Midbrain (tissue), 1 donor: ENCODE results near the gene RNF208.

Experiments
- DNase-seq: peaks from one replicate; lab custom pipeline; 2025; lab: John Stamatoyannopoulos, UW

The RNF208 gene

DNA sequence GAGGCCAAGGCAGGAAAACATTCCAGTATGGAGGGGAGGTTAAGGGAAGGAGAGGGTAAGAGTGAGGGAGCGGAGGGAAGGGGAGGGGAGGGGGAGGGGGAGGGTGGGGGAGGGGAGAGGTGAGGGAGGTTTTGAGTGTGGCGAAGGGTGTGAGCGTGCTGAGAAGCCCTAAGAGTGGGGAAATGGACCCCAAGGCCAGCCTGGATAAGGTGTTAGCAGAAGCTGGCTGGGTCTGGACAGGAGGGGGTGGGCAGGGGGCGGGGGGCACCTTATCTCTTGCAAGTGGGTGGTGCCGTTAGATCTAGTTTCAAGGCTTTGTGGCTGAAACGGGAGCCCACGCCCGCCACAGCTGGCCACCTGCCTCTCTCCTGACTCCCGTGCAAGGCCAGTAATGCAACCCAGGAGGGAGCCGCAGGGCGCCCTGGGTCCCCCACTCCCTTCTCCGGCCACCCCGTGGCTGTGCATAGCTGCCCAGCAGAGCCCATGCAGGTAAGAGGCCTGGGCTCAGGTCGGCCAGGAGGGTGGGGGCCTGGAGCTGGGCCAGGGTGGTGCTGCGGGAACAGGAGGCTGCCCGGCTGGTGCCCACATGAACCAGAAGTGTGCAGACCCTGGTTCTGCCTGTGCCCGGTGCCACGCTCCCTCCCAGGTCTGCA is 5.9 kb upstream of the RNF208 start:
- no peak for DNase-seq

DNA sequence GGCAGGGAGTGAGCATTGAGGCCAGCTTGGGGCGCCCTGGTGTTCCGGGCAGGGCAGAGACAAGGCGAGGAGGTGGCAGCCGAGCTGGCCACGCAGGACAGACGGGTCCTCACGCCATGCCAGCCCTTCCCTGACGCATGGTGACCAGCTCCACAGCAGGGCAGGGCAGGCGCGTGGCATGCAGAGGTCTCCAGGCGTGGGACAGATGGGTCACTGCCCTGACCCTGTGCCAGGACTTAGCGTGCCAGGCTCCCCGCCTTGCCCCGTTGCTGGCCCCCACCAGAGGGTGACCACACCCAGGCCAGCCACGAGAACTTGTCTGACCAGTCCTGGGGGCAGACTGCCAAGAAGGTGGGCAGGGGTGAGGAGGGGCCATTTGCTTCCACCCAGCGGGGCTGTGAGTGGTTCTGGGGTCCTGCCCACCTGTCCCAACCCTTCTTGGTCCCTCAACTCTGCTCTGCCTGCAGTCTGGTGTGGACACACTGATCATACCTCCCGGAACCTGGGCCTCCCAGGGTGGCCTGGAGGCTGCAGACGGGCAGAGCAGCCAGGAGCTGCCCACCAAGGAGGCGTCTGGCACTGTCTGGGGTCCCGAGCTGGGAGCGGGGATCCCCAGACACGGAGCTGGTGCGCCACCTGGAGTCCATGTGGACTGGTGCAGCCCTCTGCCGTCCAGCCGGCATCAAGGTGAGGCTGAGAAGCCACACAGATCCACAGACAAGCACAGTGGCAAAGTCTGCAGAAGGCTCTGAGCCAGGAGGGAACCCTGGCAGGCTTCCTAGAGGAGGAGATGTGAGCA is 5.2 kb upstream of the RNF208 start, which contains the start of gene RNF224:
RNF224 (plus strand) TSS at position 449 of the 799 bp plus-strand sequence. CDS start 834 bp downstream, outside the sequence.
- DNase-seq, result peak; percentile 62

DNA sequence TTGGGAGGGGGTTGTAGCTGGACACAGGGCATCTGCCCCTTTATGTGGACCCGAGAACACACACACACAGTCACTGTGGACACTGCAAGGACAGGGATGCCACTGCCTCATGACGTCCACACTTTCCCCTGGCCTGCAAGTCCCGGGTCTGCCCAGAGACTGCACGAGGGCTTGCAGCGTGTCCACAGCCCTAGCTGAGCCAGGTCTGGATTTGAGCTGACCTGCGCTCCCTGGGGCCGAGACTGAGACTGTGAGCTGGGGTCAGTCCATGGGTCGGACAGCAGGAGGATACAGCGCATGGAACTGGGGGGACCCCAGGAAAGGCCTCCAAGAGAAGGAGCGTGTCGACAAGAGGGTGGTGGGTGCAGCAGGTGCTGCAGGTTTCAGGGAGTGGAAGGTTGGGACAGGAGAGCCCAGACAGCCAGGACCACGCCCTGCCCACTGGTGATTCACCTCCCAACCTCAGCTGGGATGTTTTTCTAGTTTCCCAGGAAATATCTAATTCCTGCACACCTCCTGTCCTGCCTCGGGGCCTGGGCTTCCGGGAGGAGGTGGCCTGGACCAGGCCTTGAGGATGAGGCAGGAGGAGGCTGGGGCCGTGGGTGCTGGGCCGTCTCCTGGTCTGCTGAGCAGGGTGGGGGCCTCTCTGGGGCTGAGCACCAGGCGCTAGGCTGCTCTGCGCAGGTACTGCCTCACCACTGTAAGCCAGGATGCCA is 4.5 kb upstream of the RNF208 start:
- no peak for DNase-seq

DNA sequence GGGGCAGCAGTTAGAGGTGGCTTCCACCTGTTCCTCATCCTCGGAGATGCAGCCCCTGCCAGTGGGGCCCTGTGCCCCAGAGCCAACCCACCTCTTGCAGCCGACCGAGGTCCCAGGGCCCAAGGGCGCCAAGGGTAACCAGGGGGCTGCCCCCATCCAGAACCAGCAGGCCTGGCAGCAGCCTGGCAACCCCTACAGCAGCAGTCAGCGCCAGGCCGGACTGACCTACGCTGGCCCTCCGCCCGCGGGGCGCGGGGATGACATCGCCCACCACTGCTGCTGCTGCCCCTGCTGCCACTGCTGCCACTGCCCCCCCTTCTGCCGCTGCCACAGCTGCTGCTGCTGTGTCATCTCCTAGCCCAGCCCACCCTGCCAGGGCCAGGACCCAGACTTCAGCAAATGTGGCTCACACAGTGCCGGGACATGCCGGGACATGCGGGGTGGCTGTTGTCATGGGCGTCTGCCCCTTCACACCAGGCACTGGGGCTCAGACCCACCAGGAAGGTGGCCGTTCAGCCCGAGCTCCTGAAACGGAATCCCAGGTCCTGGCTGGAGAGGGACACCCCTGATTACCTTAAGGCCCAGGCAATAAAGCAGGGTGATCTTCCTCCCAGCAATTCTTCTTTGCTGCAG is 3.8 kb upstream of the RNF208 start:
- no peak for DNase-seq

DNA sequence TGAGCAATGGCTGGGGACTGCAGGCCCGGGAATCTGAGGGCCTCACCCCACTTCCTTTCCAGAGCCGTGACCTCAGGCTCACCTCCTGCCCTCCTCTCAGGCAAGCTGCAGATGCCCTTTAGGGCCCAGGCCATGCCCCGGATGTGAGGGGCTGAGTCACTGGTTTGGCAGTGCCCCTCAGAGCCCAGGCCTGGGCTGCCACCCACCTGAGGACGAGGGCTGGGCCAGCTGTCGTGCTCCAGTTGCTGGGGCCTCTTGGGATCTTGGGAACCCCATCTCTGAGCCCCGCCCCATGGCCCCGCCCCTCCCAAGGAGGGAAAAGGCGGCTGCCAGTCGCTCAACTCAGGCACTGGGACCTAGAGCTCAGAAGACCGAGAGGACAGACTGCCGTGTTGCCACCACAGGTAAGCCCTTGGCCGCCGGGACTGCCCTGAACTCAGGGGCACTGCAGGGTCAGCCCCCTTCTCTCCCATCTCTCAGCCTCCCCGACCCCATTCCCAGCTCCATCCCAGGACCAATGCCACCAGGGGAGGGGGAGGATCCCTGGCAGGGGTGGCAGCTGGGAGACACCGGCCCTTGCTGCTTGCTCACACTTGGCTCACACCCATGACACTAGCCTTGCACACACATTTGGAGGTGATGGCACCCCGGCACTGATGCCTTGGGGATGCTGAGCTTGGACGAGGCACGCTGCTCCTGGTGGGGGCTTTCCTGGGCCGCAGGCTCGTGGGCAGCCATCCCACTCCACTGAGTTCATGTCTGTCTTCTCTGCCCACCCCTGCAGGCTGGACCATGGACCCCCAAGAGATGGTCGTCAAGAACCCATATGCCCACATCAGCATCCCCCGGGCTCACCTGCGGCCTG is 3.0 kb upstream of the RNF208 start, which contains the start of gene CYSRT1:
CYSRT1 (plus strand) TSS at position 345 of the 865 bp plus-strand sequence; CDS start at position 793, 448 bp downstream.
- DNase-seq, result no peak

DNA sequence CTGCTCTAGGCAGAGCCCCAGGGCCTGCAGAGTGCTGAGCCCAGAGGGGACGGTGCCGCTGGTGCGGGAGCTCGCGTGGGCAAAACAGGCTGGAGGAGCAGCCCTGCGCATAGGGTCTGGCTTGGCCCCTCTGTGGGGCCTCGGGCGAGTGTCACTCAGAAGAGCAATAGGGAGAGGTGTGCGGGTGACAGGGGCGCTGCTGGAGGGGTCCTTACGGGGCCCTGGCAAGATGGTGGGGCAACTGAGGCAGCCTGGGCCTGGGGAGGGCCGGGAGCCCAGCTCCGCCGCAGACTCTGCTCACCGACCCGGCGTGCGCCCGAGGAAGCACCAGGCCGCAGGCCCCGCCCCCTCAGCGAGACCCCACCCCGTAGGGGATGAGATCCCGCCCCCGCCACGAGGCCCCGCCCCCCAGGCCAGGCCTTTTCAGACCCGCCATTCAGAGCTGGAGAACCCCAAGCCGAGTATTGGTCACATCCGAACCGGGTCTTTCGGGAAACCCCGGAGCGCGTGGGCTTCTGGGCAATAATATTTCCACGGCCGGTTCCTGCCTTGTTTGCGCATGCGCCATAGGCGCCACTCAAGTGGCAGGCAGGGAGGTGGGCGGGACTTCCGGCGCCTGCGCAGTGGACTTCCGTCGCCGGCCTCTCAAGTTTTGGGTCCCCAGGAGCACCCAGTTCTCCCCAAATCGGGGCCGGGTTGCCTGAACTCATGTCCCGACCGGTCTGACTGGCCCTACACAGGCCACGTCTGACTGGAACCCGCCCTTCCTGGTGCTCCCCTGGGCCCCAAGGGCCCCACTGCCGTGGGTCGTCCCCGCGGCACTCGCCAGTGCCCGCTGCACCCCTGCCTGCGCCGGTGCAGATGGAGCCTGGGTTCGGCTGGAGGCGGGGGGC is 1.3 kb upstream of the RNF208 start:
- peak; percentile 97 for DNase-seq

DNA sequence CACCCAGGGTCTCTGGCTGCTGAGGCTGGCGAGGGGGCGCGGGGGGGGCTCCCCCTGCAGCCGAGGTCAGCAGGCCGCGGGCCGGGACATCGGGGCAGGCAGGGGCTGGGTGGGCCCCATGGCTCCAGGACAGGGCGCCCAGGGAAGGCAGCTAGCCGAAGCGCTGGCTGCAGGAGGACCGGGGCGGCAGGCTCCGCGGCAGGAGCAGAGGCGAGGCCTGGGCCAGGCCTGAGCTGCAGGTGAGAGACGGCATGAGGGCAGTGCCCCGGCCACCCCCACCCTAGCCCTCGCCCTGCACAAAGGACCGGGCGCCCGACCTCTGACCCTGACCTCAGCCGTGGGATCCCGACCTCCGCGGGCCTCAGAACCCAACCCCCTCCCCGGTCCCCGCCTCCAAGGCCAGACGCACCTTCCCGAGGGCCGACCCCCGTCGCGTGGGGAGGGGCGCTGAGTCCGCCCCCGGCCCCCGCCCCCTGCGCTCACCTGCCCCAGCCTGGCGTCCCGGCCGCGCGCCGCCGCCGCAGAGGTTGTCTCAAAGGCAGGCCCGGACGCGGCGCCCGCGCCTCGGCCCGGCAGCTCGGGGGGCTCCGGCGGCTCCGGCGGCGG is 431 bp downstream of the RNF208 start:
- DNase-seq, result no peak

DNA sequence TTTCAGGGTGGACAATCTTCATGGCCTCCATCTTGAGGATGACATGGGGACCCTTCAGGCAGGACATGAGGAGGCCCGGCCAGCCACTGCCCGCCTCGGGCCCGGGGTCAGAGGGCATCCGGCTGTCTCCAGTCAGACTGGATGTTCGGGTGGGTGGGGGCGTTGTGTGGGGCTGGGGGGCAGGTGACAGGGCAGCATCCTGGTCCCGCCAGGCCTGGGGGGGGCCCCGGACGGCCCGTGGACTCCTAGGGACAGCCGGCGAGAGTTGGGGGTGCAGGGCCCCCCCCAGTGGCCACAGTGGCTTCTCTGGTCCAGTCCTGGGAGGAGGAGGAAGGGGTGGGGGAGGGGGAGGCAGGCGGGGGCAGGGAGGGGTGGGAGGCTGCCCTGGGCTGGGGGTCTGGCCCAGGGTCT is 940 bp downstream of the RNF208 start:
- no peak for DNase-seq

DNA sequence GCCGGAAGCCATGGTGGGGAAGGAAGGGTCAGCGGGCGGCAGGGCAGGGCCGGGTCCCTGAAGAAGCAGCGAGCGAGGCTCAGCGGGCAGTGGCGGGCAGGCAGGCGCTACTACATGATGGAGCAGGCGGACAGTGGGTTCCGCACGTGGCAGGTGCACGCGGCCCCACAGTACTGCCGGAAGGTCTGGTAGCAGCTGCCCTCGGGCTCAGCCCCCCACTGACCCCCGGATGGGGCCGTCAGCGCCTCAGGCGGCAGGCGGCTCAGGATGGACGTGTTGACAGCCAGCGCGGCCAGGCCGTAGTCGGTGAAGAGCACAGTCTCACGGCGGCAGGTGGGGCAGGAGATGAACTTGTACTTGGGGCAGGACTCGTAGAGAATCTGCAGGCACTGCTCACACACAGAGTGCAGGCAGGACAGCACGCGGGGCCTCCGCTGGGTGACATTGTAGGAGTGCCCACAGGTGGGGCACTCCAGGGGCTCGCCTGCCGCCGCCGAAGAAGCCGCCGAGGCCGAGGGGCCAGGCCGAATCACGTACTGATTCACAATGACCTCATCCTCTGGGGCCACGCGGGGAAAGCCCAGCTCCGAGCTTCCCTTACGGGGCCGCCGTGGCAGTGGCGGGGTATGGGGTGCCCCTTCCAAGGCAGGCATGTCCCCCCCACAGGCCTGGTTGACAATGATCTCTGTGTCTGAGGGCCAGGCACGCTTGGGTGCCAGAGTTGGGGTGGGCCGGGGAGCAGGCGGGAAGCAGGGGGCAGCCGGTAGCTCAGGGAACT is 1.5 kb downstream of the RNF208 start:
- no peak for DNase-seq

DNA sequence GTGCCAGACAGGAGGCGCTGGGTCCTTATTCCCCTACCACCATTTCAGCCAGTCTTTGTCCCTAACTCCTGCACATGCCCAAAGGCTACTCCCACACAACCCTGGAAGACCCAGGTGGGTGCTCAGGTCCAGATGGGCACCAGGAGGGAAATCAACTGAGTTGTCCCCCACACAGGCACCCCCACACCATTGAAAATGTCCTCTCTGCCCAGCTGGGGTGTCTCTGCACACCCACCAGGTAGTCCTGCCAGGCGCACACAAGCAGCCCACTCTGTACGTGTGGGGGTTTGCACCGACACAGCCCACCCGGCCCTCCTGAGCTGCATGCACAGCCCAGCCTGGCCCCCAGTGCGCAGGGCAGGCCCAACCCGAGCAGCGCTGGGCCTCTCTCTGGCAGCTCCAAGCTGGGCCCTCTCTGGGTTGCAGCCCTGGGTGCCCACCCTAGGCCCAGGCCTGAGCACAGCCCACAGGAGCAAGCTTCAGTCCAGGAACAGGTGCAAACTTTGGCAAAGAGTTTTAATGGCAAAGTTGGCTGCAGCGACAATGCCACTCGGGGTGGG is 2.2 kb downstream of the RNF208 start:
- DNase-seq, result no peak

DNA sequence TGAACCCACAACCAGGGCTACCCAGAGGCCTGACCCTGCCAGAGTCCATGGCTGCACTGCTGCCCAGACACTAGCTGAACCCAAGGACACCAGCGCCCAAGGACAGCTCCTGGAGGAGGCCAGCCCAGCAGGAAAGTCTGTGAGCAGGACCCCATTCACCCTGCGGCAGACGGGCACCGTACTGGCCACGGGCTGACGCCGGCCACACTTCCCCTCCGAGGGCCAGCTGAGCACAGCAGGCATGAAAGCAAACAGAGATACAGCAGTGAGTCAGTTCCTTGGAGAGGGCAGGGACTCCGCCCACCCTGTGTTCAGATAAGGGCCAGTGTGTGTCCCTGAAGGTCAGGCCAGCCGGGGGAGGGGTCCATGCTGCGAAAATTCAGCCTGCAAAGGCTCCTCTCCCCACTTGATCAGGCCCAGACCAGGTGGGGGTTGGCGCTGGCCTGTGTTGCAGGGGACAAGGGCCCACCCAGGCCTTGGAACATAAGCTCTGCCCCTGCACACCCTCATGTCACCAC is 3.2 kb downstream of the RNF208 start:
- no peak for DNase-seq

DNA sequence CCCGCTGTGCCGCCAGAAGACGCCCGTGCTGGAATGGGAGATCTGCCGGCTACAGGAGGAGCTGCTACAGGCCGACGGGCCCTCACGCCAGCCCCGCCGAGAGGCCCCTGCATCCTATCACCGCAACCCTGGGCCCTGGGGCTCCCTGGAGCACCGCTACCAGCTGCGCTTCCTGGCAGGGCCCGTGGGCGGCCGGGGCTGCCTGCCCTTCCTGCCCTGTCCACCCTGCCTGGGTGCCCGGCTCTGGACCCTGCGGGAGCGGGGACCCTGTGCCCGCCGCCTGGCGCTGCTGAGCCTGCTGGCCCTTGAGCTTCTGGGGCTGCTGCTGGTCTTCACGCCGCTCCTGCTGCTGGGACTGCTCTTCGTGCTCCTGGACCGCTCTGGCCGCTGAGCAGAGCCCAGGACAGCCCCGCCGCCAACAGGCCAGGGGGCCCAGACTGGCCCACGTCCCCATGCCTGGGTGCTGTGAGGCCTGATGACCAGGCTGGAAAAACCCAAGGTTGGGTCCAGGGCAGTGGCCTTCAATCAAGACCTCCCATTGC is 3.8 kb downstream of the RNF208 start:
- DNase-seq, result no peak

DNA sequence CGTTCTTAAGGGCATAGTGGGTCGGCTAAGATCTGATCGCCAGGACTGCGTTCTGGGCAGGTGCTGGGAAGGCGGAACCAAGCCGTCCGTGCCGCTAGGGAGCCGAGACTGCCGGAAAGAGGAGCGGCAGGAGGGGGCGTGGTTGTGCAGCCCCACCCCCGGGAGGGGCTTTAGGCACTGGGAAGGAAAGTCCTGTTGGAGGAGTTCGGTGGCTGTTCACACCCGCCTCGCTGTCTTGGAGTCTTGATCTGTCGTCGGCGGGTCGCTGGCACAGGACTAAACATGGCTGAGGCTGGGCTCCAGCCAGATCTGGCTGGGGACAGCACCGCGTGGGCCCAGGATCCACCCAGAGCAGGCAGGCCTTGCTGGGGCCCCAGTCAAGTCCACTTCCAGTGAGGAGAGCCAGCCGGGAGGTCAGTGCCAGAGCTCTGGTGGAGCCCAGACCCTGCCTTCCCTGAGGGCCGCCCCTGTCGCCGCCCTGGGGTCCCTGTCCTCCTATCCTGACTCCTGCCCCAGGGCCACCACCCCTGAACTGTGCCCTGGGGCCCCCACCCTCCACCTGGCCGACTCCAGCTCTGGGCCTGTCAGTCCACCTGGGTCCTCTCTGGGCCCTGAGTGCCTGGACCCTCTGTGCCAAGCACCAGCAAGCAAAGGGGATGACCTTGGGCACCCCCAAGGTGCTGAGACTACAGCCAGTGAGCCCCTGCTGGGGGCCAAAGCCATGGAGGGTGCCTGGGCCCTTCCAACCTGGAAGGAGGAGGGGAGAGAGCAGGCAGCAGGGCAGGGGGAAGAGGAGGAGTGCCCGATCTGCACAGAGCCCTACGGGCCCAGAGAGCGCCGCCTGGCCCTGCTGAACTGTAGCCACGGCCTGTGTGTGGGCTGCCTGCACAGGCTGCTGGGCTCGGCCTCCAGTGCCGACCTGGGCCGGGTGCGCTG is 4.5 kb downstream of the RNF208 start:
- DNase-seq, result no peak

DNA sequence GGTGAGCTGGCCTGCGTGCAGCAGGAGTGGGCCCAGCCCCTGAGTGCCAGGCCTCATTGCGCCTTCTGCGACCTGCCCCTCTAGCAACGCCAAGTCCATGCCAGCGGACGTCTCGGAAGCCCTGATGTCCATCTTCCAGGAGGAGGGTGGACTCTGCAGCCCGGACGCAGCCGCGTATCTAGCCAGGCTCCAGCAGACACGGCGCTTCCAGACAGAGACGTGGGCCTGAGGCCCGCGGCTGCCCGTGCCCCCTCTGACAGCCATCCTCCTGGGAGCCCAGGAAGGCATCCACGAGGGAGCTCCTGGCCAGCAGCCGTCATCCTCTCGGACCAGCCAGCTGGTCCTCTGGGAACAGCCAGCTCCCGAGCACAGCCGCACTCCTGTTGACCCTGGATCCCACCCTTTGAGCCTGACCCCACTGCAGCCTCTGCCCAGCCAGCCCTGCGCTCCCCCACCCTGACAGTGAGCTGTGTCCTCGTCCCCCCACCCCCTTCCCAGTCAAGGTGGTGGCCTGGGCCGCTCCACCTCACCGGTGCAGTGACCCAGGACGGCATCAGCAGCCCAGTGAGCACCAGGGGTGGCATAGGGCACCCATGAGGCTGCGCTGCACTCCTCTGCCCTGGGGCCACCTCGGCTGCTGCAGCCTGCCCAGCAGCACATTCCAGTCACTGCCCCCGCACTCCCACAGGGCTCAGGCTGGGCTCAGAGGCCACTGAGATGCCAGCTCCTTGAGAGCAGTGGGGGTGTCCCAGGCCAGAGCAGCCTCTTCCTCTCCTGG is 5.7 kb downstream of the RNF208 start:
- DNase-seq, result no peak

DNA sequence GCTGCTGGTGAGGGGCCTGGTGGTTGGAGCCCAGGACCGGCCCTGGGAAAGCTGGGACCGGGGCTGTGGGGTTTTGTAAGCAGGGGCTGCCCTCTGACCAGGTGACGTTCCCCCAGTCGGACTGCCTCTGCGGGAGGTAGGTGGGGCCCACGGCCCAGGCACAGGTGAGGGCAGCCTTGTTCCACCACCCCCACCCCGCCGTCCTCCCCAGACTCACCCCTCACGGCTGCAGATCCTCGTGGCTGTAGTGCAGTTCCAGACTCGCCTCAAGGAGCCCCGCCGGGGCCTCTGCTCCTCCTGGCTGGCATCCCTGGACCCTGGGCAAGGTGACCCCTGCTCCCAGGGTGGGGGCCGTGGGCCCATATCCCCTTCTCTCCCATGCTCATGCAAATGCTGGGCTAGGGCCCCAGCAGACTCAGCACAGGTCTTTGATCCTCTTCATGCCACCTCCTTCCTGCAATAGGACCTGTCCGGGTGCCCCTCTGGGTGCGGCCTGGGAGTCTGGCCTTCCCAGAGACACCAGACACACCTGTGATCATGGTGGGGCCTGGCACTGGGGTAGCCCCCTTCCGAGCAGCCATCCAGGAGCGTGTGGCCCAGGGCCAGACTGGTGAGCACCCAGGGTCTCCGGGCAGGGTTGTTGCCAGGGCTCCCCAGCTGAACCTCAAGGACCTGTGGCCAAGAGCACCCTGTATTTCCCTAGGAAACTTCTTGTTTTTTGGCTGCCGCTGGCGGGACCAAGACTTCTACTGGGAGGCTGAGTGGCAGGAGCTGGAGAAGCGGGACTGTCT is 6.6 kb downstream of the RNF208 start:
- no peak for DNase-seq
